Stimulated activated CD8-positive, alpha-beta memory T cell treated with anti-CD3 and anti-CD28 coated beads, Interleukin-4, amount 100 ng/mL, for 4 hours (primary cell): ENCODE data around the gene NXPH3.

Source experiments
- DNase-seq, 2 donors: peaks; one replicate each; pipeline ENCODE4 v3.0.0-alpha.2; 2020; ENCODE audit warnings: low read depth in 2 of 2, low spot score in 1 of 2

The NXPH3 gene

DNA sequence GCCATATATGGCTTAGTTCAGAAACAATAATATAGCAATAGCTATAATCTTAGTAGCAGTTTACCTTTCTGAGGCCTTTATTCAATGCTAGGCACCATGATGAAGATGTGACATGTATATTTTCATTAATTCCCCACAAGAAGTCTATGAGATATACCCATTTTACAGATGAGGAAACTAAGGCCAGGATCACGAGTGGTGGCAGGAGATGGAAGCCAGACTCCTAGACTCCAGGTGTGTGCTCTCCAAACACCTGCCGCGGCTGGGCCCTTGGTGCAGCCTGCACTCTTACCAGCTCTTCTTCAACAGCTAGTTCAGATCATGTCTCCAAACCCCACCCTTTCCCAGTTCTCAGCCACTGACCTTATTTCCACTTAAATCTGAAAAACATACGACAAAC, 15.2 kb downstream of the NXPH3 start:
- DNase-seq: no peak

DNA sequence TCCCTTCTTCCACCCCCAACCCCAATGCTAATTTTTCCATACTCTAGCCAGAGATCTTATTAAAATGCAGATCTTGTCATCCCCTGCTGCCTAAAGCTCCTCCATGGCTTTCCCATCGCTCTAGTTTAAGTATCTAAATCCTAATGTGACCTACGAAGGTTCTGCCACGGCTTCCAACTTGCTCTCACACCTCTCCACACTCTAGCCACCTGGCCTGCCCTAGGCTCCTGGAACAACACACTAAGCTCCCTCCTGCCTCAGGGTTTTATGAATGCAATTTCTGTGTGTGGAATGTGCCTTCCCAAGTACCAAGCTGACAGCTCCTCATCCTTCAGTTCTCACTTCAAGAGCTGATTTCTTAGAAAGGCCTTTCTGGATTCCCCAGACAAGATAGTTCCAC, 16.6 kb downstream of the NXPH3 start:
- DNase-seq: no peak

DNA sequence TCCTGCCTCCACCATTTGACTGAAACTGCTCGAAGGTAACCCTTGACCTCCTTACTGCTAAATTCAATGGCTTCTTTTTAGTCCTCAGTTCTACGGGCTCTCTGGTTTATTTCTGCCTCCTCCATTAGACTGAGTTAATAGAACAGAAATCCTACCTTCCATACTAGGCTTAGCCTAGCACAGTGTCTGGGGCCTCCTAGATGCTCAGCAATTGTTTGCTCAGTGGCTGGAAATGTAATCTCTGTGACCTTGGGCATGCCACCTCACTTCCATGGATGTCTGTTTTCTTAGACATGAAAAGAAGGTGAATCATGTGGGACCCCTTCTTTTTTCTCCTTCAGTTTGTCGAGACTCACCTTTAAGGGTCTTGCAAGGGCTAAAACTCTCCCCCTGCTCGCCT, 19.7 kb downstream of the NXPH3 start:
- no peak for DNase-seq

DNA sequence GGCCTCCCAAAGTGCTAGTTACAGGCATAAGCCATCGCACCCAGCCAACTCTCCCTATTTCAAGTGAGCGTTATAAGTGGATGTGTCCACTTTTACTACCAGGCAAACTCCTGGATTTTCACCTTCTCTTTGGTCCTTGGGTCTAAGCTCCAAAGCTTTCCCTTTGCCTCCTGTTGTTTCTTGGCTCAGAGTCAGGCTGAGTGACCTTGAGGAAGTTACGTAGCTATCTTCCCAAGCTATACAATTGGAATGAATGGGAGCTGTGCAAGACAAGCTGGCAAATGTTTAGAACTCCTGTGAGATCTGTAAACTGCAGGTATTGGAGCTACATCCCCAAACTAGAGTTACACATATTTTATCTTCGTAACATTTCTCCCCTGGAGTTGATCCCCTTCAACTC, 20.3 kb downstream of the NXPH3 start:
- no peak for DNase-seq

DNA sequence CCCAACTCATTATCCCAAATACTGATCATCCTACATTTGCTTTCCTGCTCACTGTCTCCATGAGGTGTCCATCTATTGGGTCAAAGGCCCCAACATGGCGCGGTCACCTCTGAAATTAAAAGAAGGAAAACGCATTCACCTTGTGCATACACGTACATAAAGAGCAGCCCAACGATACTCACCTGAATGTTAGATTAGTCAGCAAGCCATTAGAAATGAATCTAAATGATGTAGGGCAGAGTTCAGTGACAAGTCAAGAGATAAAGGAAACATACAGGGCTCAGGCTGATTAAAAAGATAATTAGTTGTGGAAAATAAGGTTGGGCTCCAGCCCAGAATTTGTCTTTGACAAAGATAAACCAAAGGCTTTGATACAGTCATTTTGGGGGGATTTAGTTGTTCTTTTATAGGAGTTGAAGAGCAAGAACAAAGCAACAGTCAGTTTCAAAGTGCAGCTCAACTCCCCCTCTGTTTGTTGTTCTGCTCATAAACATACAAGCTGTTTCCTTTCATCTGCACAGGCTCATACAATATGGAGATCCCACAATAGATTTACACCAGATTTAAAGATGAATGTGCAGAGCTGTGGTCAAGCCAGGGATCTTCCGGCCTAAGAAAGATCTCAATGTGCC, 21.1 kb downstream of the NXPH3 start:
- DNase-seq: no peak

DNA sequence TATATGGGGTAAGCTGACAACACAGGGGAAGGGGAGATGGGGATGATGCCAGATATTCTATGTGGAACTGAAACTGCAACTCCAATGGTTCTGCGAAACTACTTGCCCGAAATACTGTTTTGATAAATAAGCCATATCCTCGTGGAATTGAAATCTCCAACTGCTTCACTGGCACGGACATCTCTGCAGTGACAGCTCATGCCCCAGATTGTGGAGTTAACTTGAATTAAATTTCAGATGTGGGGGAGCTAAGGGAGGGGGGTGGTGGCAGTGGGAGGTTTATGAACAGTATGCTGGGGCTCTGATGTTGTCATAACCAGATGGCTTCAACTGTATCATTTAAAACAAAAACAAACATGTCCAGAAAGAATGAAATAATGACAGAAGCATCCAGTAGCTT, 21.8 kb downstream of the NXPH3 start:
- DNase-seq: no peak

DNA sequence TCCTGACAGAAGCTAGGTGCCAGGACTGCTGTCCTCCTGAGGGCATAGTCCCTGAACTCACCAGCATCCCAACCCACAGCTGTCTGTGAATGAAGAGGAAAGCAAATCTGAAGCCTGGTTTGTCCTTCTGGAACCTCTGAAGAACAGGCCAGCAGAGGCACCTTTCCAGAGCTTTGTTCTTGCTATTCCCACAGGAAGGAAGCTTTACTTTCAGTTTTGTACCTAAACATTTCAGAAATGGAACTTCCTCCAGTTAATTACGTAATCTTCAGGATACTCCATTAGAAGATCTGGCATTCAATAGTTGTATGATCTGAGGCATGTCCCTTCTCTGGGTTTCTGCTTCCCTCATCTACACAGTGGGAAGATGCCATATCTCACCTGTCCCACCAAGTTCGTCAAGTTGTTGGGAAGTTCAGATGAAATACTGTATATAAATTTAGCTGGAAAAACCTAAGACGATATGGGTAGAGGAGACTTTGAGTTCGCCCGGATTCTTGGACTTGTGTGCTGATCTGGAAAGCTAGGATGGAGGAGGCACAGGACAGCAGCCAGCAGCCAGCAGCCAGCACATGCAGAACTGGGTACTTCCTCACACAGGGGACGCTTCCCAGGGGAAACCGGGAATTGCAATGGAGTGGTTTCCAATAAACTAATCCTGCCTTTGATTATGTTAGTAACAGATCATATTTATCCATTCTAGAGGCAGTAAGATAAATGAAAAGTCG, 22.4 kb downstream of the NXPH3 start:
- DNase-seq: no peak

DNA sequence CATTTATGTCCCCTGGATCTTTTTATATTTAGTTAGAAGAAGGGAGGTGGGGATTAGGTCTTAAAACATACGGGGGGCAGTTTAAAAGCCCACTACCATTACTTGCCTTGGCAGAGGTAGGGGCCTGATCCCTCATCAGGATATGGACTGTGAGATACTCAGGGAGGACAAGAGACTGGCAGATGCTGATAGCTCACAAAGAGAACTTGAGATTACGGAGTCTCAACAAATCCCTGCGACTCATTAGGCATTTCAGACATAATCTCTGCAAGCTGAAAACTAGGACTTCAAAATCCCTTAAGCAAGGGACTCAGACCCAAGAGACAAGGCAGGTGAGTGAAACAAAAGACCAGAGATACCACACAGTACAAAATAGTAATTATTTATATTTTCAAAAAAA, 23.2 kb downstream of the NXPH3 start:
- DNase-seq: no peak

DNA sequence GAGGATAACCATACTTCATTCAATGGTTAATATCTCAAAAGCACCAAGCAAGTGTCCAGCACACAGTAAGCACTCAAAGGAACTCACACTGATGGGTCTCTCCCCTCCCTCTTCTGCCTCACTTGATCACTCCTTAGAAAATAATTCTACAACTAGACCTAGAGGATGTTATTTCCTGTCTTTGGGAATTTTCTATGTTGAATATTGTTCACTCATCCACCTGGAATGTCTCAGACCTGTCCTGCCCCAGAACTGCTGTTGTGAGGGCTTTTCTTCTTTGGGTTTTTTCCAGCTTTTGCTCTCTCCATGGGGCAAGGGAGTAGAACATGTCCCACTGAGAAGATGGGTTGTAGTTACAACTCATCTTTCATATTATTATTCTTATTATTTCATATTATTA, 25.3 kb downstream of the NXPH3 start:
- no peak for DNase-seq

DNA sequence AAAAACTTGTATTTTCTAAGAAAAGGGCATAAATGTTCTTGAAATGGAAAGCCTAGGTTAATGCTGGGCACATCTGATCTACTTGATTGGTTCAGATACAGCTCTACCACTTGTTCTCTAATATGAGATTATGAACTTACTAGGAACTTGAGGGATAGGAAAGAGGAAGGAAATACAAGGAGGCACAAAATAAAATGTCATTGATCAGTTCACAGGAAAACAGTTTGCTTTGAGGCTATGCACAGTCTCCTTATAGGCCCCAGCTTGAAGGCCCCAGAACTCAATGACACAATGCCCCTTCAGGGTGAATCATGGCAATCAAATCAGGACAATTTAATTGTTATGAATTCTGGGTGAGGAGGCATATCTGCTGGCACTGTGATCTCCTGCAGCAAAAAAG, 27.1 kb downstream of the NXPH3 start:
- no peak for DNase-seq

DNA sequence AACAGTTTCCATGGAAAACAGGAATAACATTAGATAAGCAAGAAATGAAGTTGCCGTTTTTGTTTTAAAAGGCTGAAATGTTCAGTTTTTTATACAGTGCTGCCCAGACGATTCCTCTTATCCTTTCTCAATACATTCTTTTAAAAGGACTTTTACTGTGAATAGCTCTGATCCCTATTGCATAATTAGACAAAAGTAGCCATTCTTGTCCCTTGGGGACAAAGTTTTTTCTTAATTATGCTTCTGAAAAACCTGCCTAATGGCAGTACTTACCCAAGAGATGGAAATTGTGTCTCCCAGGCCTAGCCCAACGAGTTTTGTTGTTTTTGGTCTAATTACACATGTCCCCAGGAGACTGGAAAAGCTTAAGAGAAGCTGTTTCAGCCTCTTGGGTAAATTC, 27.6 kb downstream of the NXPH3 start:
- DNase-seq: no peak

DNA sequence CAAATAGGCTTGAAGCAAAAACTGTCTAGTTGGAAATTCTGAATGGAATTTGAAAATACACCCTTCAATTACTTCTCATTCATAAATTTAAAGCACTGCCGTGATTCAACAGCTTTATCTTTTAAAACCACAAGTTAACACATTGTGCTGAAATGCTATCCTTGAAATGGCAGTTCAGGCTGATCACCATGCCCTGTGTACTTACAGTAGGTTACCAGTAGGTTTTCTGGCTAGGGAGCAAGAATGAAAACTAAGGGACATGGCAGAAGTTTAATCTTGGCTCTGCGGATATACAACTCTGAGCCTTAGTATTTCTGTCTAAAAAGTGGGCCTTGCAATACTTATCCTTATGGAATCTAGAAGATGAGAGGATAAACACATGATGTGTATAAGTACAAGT, 28.0 kb downstream of the NXPH3 start:
- no peak for DNase-seq

DNA sequence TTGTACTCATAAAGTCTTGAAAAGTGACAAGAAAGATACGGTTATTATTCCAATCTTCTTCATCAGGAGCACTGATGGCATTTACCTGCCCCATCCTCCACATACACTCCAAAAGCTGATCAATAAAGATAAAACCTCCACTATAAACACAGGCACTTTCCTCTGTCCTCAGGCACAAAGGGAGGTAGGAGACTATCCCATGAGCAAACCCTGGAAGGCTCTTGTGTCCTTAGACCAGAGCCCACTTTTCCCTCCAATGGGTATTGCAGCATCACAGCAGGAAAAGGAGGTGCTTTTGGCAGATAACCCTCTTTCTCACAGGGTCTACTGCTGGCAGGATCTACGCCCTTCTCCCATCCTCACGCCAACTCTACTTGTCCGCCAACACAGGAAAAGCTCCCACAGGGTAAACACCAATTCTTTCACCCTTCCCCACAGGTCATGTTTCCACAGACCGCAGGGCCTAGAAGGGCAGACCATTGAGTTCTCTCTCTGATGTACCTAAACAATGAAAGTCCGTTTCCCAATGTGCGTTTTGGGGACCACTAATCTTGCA, 28.7 kb downstream of the NXPH3 start:
- DNase-seq: no peak

DNA sequence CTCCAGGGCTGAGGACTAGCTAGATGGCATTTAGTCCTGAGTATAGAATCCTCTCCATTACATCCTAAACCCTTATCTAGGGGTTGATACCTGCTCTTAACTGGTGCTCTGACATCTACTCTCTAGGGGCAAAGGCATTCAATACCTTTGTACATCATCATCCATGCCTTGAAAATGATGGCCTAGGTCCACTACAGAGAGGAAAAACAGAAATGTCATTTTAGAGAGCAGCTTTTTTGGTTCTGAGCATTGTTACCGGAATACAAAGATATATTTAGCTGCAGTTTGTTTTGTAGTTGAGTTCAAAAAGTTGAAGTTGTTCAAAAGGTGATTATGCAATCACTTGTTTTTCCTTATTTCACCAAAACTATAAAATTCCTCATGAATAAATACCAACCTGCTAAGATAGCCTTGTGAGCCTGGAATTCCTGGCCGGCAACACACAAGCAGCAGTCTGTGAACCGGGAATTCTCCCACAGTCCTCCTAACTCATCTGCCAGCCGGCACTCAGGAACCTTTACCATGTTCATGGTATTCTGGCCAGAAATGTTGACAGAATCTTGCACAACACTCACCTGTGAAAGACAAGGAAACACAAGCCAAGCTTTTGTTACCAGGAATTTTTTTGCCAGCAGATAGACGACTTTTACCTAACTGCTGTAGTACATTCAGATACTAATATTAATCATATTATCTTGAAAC, 35.4 kb downstream of the NXPH3 start:
- no peak for DNase-seq

DNA sequence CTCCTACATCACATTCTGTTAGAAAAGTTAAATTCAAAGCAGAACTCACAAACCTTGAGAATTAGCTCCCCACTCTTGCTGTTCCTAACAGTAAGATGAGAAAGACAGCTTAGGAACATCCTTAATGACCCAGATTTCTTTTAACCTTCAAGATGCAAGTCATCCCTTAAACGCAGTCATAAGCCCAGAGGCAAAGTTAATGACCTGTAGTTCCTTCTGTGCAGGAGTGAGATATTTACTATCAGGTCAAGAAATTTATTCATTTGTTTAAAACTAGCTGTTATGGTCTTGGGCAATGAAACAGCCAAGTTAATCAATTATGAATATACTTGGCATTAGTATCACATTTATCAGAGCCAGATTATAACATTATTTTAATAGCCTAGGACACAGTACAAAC, 37.1 kb downstream of the NXPH3 start:
- no peak for DNase-seq

DNA sequence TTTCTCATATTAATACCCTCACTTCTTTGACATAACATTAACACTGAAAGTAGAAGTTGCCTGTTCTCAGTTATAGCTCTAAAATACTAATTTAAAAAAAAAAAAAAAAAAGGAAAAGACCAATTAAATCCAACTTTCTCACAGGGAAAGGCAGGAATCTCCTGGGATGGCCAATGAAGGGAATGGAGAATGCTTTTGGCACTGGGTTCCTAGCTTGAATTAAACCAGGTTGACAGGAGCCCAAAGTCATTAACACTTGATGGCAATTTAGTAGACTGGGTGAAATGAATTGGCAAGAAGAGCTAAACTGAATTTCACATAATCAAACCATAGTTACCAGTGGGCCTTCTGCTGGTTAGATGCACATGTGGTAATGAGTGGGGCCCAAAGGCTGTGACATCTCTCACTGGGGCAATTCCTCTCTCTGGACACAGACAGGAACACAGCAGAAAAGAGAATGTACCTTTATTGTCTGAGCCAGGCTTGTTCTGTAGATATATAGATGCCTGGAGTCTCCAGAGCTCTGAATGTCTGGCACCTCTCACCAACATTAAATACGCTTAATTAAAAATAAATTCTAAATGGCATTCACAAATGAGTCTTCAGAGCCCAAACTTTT, 37.6 kb downstream of the NXPH3 start:
- DNase-seq: no peak

DNA sequence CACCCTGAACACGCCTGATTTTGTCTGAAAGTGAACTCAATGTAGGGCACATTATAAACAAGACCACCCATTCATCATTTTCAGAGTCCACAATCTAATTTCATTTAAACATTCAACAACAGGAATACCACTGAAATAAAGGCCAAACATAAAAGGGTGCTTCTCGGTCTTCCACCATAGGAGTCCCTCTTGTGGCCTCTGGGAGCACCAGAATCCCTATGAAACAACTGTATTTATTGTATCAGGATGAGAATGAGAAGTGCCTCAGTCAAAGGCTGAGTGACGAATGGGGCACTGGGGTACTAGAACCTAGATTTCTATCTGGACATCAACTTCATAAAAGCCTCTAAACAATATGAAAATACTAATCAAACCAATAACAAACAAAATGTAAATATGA, 40.4 kb downstream of the NXPH3 start:
- DNase-seq: no peak

DNA sequence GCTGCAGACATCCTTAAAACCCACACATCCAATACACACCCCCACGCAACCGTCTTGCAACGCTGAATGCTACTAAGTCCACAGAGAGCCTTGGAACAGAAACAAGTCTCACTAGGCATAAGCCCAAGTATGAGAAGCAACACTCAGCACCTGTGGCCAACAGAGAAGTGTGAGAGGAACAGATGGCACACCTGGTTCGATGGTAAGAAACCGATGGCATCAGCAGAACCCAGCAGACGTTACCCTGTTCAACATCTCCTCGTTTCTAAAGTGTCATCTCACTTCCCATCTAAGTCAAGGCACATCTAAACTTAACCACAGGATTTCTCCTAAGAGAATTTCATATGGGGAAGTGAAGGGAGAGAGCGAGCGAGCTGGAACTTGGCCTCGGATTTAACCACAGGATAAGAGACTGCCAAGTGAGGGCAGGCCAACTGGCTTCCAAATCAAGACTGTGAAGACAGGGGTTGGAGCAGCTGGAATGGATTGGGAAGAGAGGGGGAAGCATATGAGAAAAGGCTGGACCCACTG, 41.0 kb downstream of the NXPH3 start:
- no peak for DNase-seq

DNA sequence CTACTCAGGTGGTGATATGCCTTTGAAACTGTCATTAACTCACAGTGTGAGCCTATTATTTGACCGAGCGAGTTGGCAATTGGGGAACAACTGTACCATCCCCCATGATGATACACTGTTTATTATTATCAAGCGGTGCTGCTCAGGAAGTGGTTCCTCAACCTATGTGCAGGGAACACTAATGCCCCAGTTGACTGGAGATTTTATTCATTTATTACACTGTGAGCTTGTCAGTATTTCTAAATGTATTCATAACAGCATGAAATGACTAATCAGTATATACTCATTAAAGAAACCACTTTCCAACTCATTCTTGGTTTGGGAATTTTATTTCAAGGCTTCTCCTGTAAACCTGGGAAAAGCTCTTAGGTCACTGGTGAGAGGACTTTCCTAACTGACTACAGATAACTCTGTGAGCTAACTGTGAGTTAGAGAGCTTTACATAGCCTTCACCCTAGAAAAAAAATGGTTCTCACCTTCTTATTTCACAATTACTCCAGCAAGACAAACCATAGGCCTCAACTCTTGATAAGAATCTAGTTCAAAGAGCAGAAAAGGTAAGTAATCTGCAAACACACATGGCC, 42.4 kb downstream of the NXPH3 start:
- DNase-seq: no peak

DNA sequence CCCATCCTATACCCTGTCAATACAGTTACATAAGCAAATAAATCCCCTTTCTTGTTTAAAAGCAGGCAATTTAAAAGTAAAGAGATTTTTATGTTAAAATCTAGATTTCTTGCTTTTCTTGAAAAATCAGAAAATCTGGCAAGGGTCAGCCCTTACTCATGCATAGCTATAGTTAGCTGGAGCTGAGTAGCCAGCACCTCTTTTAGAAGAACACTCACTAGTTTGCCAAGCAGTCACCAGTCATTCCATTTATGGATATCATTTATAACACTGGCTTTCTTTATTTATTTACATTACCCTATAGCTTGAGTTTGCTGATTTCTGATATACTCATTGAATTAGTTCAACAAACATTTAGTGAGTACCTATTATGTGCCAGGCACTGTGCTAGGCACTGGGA, 45.7 kb downstream of the NXPH3 start:
- DNase-seq: no peak

DNA sequence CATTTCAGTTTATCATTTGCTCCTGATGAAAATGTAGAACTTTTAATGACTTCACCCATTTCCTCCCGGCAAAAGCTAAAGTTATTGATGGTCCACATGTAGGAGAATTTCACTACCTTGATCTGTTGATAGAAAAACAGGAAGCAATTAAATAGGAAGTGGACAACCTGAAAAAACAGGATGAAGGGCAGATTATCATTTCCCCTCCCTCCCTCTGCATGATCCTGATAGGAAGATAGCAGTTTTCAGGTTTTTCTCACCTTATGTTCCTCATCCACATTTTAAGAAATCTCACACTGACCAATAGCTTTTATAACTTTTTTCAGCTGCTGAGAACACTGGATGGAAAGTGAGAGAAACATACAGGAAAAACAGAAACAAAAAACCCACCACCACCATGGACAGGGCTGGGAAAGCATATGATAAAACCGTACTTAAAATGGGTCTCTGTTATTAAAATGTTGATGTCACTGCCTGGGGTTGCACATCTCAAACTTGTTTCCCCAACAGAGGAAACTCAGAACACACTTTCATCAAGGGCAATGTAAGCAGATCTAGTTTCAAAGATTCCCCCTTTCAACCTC, 46.4 kb downstream of the NXPH3 start:
- no peak for DNase-seq
